Trophoblast cell (in vitro differentiated cells and primary cell): Measurements from ENCODE around the gene SP4.

Experiments used
- DNase-seq, 2 donors: peaks; one replicate each; pipeline ENCODE4 v3.0.0-alpha.2; 2016
- H2AFZ ChIP-seq: 2 replicates; pipeline ENCODE4 v1.6.1; 2013; ENCODE audit warnings: low read length, moderate library complexity, mild to moderate bottlenecking; ENCODE audit not compliant: insufficient read depth, poor library complexity
- H2AK5ac ChIP-seq: 2 replicates; pipeline ENCODE4 v1.6.1; 2013; ENCODE audit warnings: mild to moderate bottlenecking, low read length
- H2BK120ac ChIP-seq: 2 replicates; pipeline ENCODE4 v1.6.1; 2013; ENCODE audit warnings: low read length, mild to moderate bottlenecking, moderate library complexity; ENCODE audit not compliant: insufficient read depth, poor library complexity
- H2BK12ac ChIP-seq: 2 replicates; pipeline ENCODE4 v1.6.1; 2013; ENCODE audit warnings: mild to moderate bottlenecking, low read length, moderate library complexity
- H2BK5ac ChIP-seq: 2 replicates; pipeline ENCODE4 v1.6.1; 2013; ENCODE audit warnings: low read length, low read depth, moderate library complexity, mild to moderate bottlenecking; ENCODE audit not compliant: poor library complexity
- H3K14ac ChIP-seq: 2 replicates; pipeline ENCODE4 v1.6.1; 2013; ENCODE audit warnings: mild to moderate bottlenecking, low read length
- H3K18ac ChIP-seq: 2 replicates; pipeline ENCODE4 v1.6.1; 2013; ENCODE audit warnings: mild to moderate bottlenecking, low read length
- H3K23ac ChIP-seq: 2 replicates; pipeline ENCODE4 v1.6.1; 2013; ENCODE audit warnings: low read length
- H3K27ac ChIP-seq: 2 replicates; pipeline ENCODE4 v1.5.1; 2013; ENCODE audit warnings: low read depth, mild to moderate bottlenecking, inconsistent platforms, low read length, moderate library complexity
- H3K27me3 ChIP-seq: 2 replicates; pipeline ENCODE4 v1.6.1; 2013; ENCODE audit warnings: inconsistent platforms, mild to moderate bottlenecking, low read length, moderate library complexity; ENCODE audit not compliant: insufficient read depth
- H3K36me3 ChIP-seq, 2 experiments: 1 replicate in 1 of 2; 2 replicates in 1 of 2; pipeline ENCODE4 v1.6.1; 2013; ENCODE audit warnings: low read length in 2 of 2, mild to moderate bottlenecking in 2 of 2, moderate library complexity in 1 of 2; ENCODE audit not compliant: insufficient read depth in 2 of 2, control insufficient read depth in 1 of 2
- H3K4ac ChIP-seq: 2 replicates; pipeline ENCODE4 v1.6.1; 2013; ENCODE audit warnings: low read depth, mild to moderate bottlenecking, low read length, moderate library complexity
- H3K4me1 ChIP-seq, 2 experiments: 1 replicate in 1 of 2; 2 replicates in 1 of 2; pipeline ENCODE4 v1.6.1; 2013; ENCODE audit warnings: low read length in 2 of 2, mild to moderate bottlenecking in 2 of 2, moderate library complexity in 1 of 2; ENCODE audit not compliant: insufficient read depth in 2 of 2, control insufficient read depth in 1 of 2
- H3K4me2 ChIP-seq: 2 replicates; pipeline ENCODE4 v1.6.1; 2013; ENCODE audit warnings: inconsistent platforms, mild to moderate bottlenecking, low read length, moderate library complexity
- H3K4me3 ChIP-seq: 2 replicates; pipeline ENCODE4 v1.5.1; 2013; ENCODE audit warnings: mild to moderate bottlenecking, low read depth, low read length, inconsistent platforms
- H3K79me1 ChIP-seq: one replicate; pipeline ENCODE4 v1.6.1; 2013; ENCODE audit warnings: low read length
- H3K79me2 ChIP-seq: 2 replicates; pipeline ENCODE4 v1.6.1; 2013; ENCODE audit warnings: low read length, mild to moderate bottlenecking; ENCODE audit not compliant: control insufficient read depth, insufficient read depth, poor library complexity
- H3K9ac ChIP-seq: 2 replicates; pipeline ENCODE4 v1.6.1; 2013; ENCODE audit warnings: mild to moderate bottlenecking, low read length
- H3K9me3 ChIP-seq: 2 replicates; pipeline ENCODE4 v1.6.1; 2013; ENCODE audit warnings: low read depth, mild to moderate bottlenecking, control low read depth, inconsistent platforms, low read length; ENCODE audit not compliant: insufficient read depth
- H4K12ac ChIP-seq: 2 replicates; pipeline ENCODE4 v1.6.1; 2013; ENCODE audit warnings: low read depth, mild to moderate bottlenecking, low read length, moderate library complexity
- H4K8ac ChIP-seq: 2 replicates; pipeline ENCODE4 v1.6.1; 2013; ENCODE audit warnings: low read depth, mild to moderate bottlenecking, low read length, moderate library complexity
- H4K91ac ChIP-seq: one replicate; pipeline ENCODE4 v1.6.1; 2013; ENCODE audit warnings: low read depth, mild to moderate bottlenecking, low read length, moderate library complexity
- WGBS: extraction: QIAGEN DNeasy Blood & Tissue Kit; methylation state at CpG from one replicate; pipeline ENCODE4 v1.1.7; 2013; ENCODE audit warnings: missing lambda C conversion rate; ENCODE audit not compliant: insufficient read length, insufficient coverage; ENCODE audit errors: extremely low coverage; 5-methylcytosine and 5-hydroxymethylcytosine counted together

The SP4 gene

DNA sequence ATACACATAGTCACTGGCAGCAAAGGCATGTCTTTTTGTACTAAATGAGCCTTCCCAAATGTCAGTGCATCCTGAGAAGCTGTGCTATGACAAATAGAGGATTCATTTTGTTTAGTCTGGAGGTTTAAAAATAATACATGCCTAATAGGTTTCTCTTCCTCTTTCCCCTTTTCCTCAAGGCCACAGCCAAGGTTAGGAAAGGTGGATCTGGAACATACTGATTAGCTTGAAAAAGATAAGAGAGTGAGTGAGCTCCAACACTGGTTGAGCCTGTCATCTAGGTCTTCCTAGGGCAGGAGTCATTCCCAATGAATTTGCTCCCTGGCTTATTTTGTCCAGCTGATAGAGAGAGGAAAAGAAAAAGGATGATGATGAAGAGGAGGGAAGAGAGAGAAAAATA lies 14.4 kb upstream of the SP4 start:
- H3K79me2 ChIP-seq: no peaks in the 10 kb centered on the region
- H3K4ac ChIP-seq: no peak overlapping the region
- no peaks in the 10 kb centered on the region for H3K9me3 ChIP-seq
- H3K23ac ChIP-seq: no peak overlapping the region
- no peak overlapping the region for H2BK5ac ChIP-seq
- H3K27me3 ChIP-seq: no peaks in the 10 kb centered on the region
- H3K18ac ChIP-seq: no peak overlapping the region
- H3K4me1 ChIP-seq: no peaks in the 10 kb centered on the region
- no peak for DNase-seq
- no peak overlapping the region for H4K8ac ChIP-seq
- no peak overlapping the region for H3K27ac ChIP-seq
- no peak overlapping the region for H2AFZ ChIP-seq
- H3K4me2 ChIP-seq: no peak overlapping the region
- no peak overlapping the region for H3K9ac ChIP-seq
- no peak overlapping the region for H4K12ac ChIP-seq
- H2BK12ac ChIP-seq: no peak overlapping the region
- H3K79me1 ChIP-seq: no peaks in the 10 kb centered on the region
- no peak overlapping the region for H3K14ac ChIP-seq
- no peak overlapping the region for H4K91ac ChIP-seq
- no peaks in the 10 kb centered on the region for H3K36me3 ChIP-seq
- no peak overlapping the region for H2BK120ac ChIP-seq
- H3K4me3 ChIP-seq: no peak overlapping the region
- no peak overlapping the region for H2AK5ac ChIP-seq

DNA sequence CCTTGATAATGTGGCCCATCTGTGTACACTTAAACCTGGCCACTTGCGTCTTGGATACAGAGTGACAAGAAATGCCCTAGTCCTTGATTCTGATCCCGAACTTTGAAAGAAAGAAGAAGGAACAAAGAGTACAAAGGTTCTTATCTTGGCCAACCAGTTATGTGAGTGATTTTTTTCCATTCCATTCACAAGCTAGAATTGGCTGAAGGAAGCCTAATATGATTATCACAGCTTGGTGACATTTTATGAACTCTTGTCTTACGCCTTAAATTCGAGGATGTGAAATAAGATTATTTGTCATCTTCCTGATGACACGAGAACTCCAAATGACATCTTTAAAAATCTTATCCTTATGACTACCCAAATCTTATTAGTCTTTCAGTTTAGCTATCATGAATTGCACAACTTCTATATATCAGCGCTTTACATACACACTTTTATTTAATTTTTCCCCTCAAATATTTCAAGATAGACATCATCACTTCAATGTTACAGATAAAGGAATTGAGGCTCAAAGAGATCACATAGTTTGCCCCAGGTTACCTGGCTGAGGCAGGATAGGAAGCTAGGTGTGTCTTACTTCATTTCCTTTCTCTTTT lies 13.0 kb upstream of the SP4 start:
- no peak overlapping the region for H2BK12ac ChIP-seq
- H4K12ac ChIP-seq: no peak overlapping the region
- no peak overlapping the region for H2BK120ac ChIP-seq
- H3K79me2 ChIP-seq: no peaks in the 10 kb centered on the region
- no peaks in the 10 kb centered on the region for H3K79me1 ChIP-seq
- H3K4ac ChIP-seq: no peak overlapping the region
- WGBS: 100% methylated on average over 1 of the region's 6 CpGs
- no peaks in the 10 kb centered on the region for H3K4me1 ChIP-seq
- H3K9ac ChIP-seq: no peak overlapping the region
- no peak overlapping the region for H3K4me3 ChIP-seq
- H4K91ac ChIP-seq: no peak overlapping the region
- H3K4me2 ChIP-seq: no peak overlapping the region
- no peaks in the 10 kb centered on the region for H3K27me3 ChIP-seq
- no peak overlapping the region for H3K27ac ChIP-seq
- no peak overlapping the region for H3K14ac ChIP-seq
- DNase-seq: no peak
- no peak overlapping the region for H2AK5ac ChIP-seq
- no peak overlapping the region for H3K18ac ChIP-seq
- H3K9me3 ChIP-seq: no peaks in the 10 kb centered on the region
- no peak overlapping the region for H2BK5ac ChIP-seq
- no peaks in the 10 kb centered on the region for H3K36me3 ChIP-seq
- no peak overlapping the region for H4K8ac ChIP-seq
- H3K23ac ChIP-seq: no peak overlapping the region
- H2AFZ ChIP-seq: no peak overlapping the region

DNA sequence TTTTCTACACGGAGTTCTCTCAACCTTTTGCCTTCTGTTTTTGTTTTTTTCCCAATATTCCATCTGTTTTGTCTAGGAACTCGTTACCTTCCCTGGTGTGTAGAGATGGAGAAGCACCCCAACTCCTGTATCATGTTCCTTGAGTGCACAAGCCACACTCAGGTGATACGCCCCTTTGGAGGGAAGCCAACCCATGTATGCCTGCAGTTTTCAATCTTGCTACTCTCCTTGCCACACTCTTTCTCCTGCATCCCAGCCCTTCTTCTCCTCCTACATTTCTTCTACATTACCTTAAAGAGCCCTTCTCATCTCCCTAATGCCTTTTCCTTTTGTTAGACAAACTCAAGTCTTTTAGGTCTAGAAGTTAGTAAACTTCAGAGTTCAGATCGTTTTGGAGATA lies 10.2 kb upstream of the SP4 start:
- H3K27me3 ChIP-seq: no peaks in the 10 kb centered on the region
- H3K4ac ChIP-seq: no peak overlapping the region
- WGBS: no CpG with 5 or more reads among the region's 4 CpGs
- no peaks in the 10 kb centered on the region for H3K36me3 ChIP-seq
- no peak overlapping the region for H3K4me2 ChIP-seq
- no peak overlapping the region for H3K14ac ChIP-seq
- H2AK5ac ChIP-seq: no peak overlapping the region
- DNase-seq: no peak
- no peak overlapping the region for H2BK12ac ChIP-seq
- H4K8ac ChIP-seq: no peak overlapping the region
- H3K4me1 ChIP-seq: no peaks in the 10 kb centered on the region
- H4K91ac ChIP-seq: no peak overlapping the region
- no peak overlapping the region for H2BK120ac ChIP-seq
- no peak overlapping the region for H3K4me3 ChIP-seq
- H3K23ac ChIP-seq: no peak overlapping the region
- H4K12ac ChIP-seq: no peak overlapping the region
- H3K18ac ChIP-seq: no peak overlapping the region
- no peaks in the 10 kb centered on the region for H3K79me2 ChIP-seq
- H2AFZ ChIP-seq: no peak overlapping the region
- H3K79me1 ChIP-seq: no peaks in the 10 kb centered on the region
- no peak overlapping the region for H3K27ac ChIP-seq
- H3K9ac ChIP-seq: no peak overlapping the region
- H2BK5ac ChIP-seq: no peak overlapping the region
- H3K9me3 ChIP-seq: no peaks in the 10 kb centered on the region

DNA sequence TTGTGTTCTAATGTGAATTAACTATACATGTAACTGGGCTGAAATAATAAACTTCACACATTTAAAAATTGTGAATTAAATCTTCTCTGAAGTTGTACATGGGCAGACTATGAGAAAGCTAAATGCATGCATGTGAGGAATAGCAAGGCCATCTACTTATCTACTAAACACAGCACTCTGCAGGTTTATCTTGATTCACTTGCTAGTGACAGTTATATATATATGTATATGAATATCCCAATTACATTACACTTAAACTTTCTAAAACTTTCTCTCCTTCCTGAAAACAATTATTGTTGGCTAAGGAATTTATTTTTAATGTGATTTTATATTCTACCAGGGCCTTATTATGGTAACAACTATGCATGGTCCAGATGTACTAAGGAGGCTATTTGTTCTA lies 5.1 kb upstream of the SP4 start:
- no peak overlapping the region for H2BK5ac ChIP-seq
- no peak overlapping the region for H4K12ac ChIP-seq
- H3K4me1 ChIP-seq: peaks cover 3 to 5% of the 10 kb centered on the region in 2 experiments
- DNase-seq: no peak
- H3K9me3 ChIP-seq: no peaks in the 10 kb centered on the region
- no peak overlapping the region for H2AK5ac ChIP-seq
- H2BK120ac ChIP-seq: no peak overlapping the region
- no peak overlapping the region for H4K8ac ChIP-seq
- H3K4me2 ChIP-seq: no peak overlapping the region
- H3K4me3 ChIP-seq: no peak overlapping the region
- H3K36me3 ChIP-seq: no peaks in the 10 kb centered on the region
- no peak overlapping the region for H2BK12ac ChIP-seq
- H3K79me1 ChIP-seq: peaks cover 3% of the 10 kb centered on the region
- no peak overlapping the region for H3K23ac ChIP-seq
- H3K18ac ChIP-seq: no peak overlapping the region
- H3K27ac ChIP-seq: no peak overlapping the region
- peaks cover 3% of the 10 kb centered on the region for H3K79me2 ChIP-seq
- no peak overlapping the region for H4K91ac ChIP-seq
- H3K4ac ChIP-seq: no peak overlapping the region
- no peak overlapping the region for H3K14ac ChIP-seq
- H2AFZ ChIP-seq: no peak overlapping the region
- no peaks in the 10 kb centered on the region for H3K27me3 ChIP-seq
- H3K9ac ChIP-seq: no peak overlapping the region
